ENCODE measurements around the gene TSPAN9.

The TSPAN9 gene

DNA sequence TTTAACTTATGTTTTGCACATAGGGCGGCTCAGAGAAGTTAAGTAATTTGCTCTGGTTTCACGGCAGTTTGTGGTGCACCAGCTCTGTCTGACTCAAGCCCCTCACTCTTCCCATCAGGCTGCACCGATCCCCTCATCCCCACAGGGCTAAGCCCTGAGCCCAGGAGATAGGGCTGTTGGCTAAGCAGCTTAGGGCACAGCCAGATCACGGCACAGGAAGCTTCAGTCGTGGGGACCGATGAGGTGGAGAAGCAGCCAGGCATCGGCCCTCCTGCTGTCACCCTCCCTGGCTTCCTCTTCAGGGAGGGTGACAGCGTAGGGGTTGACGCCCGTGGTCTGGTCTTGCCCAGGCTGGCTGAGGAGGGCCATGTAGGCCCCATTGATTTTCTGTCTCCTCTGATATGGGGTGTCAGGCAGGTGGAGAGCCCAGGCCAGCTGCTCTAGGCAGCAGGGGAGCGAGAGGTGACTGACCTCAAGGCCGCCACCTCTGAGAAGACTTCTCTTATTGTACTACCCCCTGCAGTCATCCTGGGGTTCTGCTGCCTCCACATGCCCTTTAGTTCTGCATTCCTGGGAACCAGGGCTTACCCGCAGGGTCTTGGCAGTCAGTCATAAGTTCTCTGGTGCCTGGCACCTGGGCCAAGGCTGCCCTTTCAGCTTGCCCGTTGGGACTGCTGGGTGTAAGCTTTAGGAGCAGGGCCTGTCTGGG is 166.4 kb downstream of the TSPAN9 start:
- DNase-seq (ENCODE audit: low spot score) (no peak), FAIRE-seq (peak; percentile 52)

- peak; percentile 59 for FAIRE-seq
- DNase-seq (ENCODE audit: low spot score), result no peak
Observed at GRCh38 chr12:3244219-3244750, 167.1 kb downstream of the TSPAN9 start.

DNA sequence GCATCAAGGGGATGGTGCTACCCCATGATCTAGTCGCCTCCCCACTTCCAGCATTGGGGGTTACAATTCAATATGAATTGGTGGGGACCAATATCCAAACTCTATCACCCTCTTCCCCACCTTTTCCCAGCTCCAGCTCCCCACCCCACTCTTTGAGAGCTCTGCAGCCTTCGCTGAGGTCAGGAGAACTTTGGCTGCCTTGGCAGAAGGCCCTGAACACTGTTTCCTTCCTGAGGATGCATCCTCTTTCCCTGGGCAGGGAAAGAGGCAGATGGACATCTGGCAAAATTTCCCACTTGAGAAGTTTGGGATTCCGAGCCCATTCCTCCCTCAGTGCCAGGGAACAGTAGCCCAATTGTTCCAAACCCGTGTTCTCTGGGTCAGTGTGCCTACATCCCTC is 169.1 kb downstream of the TSPAN9 start:
- DNase-seq (ENCODE audit: low spot score) (no peak), FAIRE-seq (peak; percentile 61)

DNA sequence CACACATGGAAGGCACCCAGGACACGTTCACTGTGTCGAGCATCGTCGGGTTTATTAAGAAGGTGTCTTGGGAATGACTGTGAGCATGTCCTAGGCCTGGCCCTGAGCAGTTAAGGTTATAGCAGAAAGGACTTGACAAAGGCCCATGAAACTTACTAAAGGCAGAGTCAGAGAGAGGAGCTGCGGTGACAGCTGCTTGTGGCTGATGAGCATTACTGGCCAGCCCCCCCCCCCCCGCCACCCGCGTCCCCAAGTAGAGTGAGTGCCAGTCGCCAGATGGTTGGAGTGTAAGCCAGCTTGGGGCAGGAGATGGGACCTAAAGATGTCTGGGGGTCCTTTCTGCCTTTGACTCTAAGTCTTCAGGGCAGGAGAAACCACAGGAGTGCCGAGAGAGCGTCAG is 169.9 kb downstream of the TSPAN9 start:
- DNase-seq (ENCODE audit: low spot score) (no peak), FAIRE-seq (no peak)

DNA sequence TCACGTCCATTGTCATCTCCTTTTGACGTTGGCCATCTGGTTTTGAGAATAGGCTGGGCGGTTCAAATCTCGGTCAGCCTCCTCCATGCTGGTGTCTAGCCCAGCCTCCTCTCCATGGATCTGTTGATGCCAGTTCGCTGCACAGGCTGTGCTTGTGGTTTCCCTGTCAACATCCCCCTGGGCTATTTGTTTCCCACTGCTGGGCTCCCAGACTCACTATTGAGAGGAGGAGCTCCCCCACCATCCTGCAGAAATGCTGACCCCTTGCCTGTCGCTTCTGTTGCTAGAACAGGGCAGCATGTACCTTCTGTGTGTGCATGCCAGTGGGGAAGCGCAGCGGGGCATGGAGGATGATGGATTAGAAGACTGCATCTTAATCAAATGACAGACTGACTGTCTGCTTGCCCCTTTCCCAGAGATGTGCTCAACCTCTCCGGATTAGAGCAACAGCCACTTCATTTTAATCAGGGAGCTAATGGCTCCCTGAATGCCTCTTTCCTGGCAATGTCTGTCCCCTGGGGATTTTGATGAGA is 170.5 kb downstream of the TSPAN9 start:
- FAIRE-seq (no peak), DNase-seq (ENCODE audit: low spot score) (no peak)

GRCh38 chr12:3249081-3249800 is 172.1 kb downstream of the TSPAN9 start:
- peak; percentile 17 for FAIRE-seq
- DNase-seq (ENCODE audit: low spot score), result no peak

DNA sequence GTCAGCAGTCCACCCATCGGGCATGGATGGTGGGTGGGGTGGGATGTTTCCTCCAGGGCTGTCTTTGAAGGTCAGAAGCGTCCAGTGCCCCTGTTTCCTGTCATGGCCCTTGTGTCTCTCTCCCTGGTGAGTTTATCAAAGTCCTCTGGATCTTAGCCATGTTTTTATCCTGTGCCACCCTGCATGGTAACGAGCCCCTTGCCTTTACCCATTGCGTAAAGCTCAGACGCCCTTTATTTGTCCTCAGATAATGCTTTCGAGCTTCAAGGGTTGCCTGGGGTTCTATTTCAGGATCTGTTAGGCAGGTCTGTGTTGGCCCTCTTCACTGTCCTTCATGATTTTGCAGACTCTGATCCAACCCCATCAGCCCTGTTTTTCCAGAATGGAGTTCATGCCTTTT is 172.9 kb downstream of the TSPAN9 start:
- DNase-seq (ENCODE audit: low spot score), result no peak
- no peak for FAIRE-seq

- DNase-seq (ENCODE audit: low spot score) (no peak), FAIRE-seq (no peak)
Observed at GRCh38 chr12:3250576-3250975, 173.4 kb downstream of the TSPAN9 start.

DNA sequence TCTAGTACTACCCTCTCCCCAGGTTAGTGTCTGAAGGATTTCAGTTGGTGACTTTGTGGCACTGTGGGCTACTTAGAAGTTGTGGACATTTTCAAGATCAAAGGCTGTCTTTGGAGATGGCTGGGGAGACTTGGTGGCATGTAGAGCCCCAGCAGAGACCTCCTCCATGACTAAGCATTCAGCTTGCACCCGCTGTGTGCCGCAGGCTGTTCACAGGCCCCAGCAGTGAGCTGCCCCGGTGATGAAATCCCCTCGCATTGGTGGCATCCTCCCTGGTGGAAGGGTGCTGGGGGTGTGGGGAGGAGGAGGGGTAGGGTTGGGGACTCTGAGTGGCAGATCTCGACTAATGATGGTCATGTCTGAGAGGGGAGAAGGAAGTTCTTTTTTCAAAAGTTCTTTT is 173.9 kb downstream of the TSPAN9 start:
- peak; percentile 35 for FAIRE-seq
- DNase-seq (ENCODE audit: low spot score), result no peak

DNA sequence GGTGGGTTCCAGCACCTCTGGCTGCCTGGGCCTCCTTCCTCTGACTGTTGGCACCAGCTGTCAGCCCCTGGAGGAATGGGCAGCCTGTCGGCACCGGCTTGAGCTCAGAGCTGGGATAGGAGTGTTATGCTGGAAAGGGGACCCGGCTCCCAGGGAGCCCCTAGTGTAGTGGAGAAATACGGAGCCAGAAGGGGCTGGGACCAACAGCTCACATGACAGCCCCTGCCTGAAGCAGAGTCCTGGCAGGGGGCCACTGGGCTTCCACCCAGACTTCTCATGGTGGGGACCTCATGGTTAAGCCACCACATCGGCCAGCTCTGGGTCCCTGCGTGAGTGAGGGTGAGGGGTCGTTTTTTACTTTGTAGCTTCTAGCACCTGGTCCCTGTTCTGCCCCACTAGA is 174.5 kb downstream of the TSPAN9 start:
- DNase-seq (ENCODE audit: low spot score), result no peak

DNA sequence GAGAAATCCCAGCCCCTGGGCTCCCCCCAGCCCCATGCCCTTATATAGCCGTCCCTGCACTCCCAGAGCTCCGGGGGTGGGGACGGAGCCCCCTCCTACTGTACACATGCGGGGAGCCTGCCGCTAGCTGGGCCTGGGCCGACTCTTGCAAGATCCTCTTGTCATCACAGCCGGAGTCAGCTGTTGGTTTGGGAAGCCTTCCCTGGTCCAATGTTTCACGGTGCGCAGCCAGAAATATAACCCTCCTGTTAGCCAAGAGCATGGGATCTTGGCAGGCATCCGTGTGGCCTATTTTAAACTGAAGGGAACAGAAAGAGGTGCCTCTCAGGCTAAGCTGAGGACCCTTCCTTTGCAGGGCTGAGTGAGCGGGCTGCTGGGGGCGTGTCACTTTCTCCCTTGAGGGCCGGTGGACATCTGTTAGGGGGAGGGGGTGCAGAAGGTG is 175.3 kb downstream of the TSPAN9 start:
- no peak for FAIRE-seq
- DNase-seq (ENCODE audit: low spot score), result no peak

More for the DNA sequence above, 174.5 kb downstream of the TSPAN9 start:
- FAIRE-seq, result no peak

DNA sequence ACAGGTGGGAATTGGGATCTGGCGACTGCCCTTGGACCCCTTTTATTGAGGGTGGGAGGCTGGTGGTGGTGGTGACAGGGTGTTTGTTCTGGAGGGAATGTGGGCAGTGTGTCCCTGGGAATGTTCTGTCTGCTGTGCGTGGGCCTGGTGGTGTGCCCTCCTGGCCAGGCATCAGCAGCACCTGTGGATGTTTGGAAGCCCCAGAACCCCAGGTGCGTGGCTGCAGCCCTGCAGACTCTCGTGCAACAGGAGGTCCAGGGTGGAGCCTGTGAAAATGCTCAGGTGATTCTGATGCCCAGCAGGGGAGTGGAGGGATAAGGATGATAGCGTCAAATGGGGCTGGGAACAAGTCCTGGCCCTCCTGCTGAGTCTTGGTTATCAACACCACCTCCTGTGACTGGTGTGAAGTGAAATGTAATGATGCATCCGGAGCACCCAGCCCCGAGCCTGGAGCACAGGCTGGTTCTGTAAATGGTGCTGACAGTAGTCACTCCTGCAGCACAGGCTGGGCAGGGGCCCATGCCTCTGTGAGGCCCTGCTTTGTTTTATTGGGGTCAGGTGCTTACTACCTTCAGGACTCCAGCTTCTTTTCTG is 176.6 kb downstream of the TSPAN9 start:
- peak; percentile 76 for FAIRE-seq
- DNase-seq (ENCODE audit: low spot score), result no peak

DNA sequence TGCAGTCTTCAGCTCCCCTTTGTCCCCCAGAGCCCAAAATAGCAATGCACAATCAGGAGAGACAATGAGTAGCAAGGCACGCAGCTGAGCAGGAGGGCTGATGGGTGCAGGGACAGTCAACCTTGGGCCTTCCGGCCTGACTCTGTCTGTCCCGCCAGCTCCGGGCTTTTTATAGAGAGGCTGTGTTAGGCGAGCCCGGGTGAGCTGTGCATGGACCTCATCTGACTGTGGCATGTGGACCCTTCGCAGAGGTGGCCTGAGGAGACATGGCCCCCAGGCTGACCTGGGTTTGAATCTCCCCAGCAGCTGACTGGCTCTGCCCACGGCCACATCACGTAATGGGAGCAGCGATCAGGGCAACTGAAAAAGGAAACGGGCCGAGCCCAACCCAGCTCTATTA is 177.9 kb downstream of the TSPAN9 start:
- no peak for DNase-seq (ENCODE audit: low spot score)
- FAIRE-seq, result no peak

DNA sequence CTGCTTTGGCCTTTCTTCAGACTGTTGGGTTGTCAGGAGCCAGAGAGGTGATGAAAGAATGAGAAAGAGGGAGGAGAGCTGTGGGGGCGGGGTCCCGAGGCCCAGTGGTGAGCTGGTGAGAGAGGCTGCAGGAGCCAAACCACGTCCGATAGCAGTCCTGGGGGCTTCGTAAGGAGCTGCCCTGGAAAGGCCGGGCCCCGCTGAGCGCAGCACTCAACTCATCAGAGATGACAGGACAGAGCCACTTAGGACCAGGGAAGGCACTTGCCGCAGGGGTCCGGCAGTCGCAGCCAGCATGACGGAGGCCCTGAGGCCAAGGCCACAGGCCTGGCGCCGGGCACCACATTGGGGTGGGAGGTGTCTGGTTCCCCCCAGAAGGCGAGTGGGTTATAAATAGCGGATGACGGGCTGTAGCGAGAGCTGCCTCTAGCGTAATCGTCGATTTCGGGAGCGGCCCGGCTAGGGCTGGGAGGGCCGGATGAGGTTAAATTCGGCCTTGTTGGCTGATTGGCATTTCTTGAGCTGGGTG is 179.0 kb downstream of the TSPAN9 start:
- FAIRE-seq (no peak), DNase-seq (ENCODE audit: low spot score) (no peak)

- DNase-seq (ENCODE audit: low spot score), result no peak
- FAIRE-seq, result peak; percentile 17
Observed at GRCh38 chr12:3257411-3257810, 180.2 kb downstream of the TSPAN9 start.

DNA sequence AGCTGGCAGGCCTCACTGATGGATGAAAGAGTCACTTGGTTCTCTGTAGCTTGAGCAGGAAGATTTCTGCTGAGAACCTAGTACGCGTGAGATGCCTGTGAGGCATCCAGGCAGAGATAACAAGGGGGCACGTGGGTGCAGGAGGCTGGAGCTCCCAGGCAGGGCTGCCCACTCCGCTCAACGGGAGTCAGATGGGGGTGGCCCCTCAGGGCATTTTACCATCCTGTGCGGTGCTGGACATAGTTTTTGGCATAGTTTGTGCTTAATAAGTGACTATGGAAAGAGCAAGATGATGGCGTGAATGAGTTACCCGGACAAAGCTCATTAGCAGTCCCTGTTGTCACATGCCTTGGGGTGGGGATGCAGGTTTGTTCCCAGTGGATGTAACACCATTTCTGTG is 182.8 kb downstream of the TSPAN9 start:
- FAIRE-seq, result peak; percentile 13
- no peak for DNase-seq (ENCODE audit: low spot score)

GRCh38 chr12:3261782-3262359 is 184.7 kb downstream of the TSPAN9 start:
- DNase-seq (ENCODE audit: low spot score) (no peak), FAIRE-seq (no peak)

DNA sequence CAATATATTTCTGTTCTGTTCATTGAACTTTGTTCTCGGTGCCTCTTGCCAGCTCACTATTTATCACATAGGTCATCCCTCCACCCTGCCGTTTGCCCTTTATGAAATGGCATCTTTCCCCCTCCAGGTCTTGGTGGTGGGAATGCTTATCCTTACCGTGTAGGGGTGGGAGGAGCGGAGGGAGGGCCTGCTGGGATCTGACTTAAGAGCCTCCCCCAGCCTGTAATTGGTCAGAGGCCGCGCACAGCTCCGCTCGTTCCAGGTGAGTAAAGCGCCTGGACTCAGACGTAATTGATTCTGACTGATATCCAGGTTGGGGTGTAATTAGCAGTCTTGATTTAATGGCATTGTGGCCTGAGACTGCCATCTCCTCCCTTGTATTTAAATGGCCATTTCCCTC is 185.3 kb downstream of the TSPAN9 start:
- no peak for FAIRE-seq

GRCh38 chr12:3263282-3263681 is 186.1 kb downstream of the TSPAN9 start:
- FAIRE-seq (peak; percentile 92), DNase-seq (ENCODE audit: low spot score) (no peak)

More for the DNA sequence above, 185.3 kb downstream of the TSPAN9 start:
- no peak for DNase-seq (ENCODE audit: low spot score)

- no peak for DNase-seq (ENCODE audit: low spot score)
- no peak for FAIRE-seq
Observed at GRCh38 chr12:3263939-3264922, 187.1 kb downstream of the TSPAN9 start.
